ENCODE measurements around the gene TXNDC5. TPM values are rescaled to one million over a fixed set of nuclear protein-coding genes. Genes with fewer than 3 reads are reported as not detected.

Gene TXNDC5
- total and polyA plus RNA-seq, 9 of the 15 experiments (the other 6 are each of a cell fraction or from before 2014, with no cell fraction given), result 33.9 to 156 (median 137) TPM

DNA sequence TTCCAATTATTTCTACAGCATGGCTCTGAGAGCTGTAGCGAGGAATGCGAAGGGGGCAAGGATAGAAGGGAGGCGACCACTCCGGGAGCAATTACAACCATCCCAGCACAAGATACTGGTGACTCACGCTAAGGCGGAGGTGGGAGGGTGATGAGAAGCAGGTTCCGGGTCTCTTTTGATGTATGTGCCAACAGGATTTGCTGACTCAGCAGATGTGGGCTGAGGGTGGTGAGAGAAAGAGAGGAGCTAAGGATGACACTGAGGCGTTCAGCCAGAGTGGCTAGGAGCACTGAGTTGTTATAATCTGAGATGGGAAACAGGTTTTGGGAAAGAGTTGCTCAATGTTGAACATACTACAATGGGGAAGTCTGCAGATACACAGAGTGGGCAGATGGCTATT lies 9.3 kb upstream of the TXNDC5 start (continued):
- TF ChIP-seq NFYB (IDR thresholded peaks at IDR 0.05; ENCODE audit: extremely low read depth, insufficient read length) (no peak), THRAP3 (IDR thresholded peaks at IDR 0.05; ENCODE audit: borderline replicate concordance) (no peak), MCM7 (IDR thresholded peaks at IDR 0.05) (no peak), CBFA2T3 (IDR thresholded peaks at IDR 0.05) (peak; percentile 51), ZNF778 (CRISPR knock-in tag; IDR thresholded peaks at IDR 0.05) (no peak), PCBP1 (IDR thresholded peaks at IDR 0.05; ENCODE audit: low read depth, low read length, poor library complexity, severe bottlenecking) (no peak), TAF15 (IDR thresholded peaks at IDR 0.05; ENCODE audit: low read depth, low read length) (no peak), ZNF764 (CRISPR knock-in tag; IDR thresholded peaks at IDR 0.05; ENCODE audit: low read depth) (no peak), NFIC (IDR thresholded peaks at IDR 0.05) (peak; percentile 67), NCOA2 (IDR thresholded peaks at IDR 0.05; ENCODE audit: partially characterized antibody in 2 of 2) (no peak), C11orf30 (IDR thresholded peaks at IDR 0.05; ENCODE audit: low read depth) (peak; percentile 100), MAFK (IDR thresholded peaks at IDR 0.05; ENCODE audit: low read length) (peak; percentile 100), CEBPG (CRISPR knock-in tag; IDR thresholded peaks at IDR 0.05) (no peak), CEBPG (tag; conservative IDR thresholded peaks at IDR 0.05 in 1 of 2, IDR thresholded peaks at IDR 0.05 in 1 of 2) (peak in 1 of 2 experiments; percentile 55; a peak in 3 of 4 replicates), EP300 (IDR thresholded peaks at IDR 0.05; ENCODE audit: low read length) (peak; percentile 29; the same call in 1 of the 2 replicates), ASH1L (IDR thresholded peaks at IDR 0.05; ENCODE audit: borderline replicate concordance, low read depth, partially characterized antibody) (no peak), BMI1 (IDR thresholded peaks at IDR 0.05; ENCODE audit: low read length) (no peak)
- TF ChIP-seq, protein P1, sequence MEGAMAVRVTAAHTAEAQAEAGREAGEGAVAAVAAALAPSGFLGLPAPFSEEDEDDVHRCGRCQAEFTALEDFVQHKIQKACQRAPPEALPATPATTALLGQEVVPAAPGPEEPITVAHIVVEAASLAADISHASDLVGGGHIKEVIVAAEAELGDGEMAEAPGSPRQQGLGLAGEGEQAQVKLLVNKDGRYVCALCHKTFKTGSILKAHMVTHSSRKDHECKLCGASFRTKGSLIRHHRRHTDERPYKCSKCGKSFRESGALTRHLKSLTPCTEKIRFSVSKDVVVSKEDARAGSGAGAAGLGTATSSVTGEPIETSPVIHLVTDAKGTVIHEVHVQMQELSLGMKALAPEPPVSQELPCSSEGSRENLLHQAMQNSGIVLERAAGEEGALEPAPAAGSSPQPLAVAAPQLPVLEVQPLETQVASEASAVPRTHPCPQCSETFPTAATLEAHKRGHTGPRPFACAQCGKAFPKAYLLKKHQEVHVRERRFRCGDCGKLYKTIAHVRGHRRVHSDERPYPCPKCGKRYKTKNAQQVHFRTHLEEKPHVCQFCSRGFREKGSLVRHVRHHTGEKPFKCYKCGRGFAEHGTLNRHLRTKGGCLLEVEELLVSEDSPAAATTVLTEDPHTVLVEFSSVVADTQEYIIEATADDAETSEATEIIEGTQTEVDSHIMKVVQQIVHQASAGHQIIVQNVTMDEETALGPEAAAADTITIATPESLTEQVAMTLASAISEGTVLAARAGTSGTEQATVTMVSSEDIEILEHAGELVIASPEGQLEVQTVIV (CRISPR knock-in tag; IDR thresholded peaks at IDR 0.05; ENCODE audit: borderline replicate concordance), result no peak
- TF ChIP-seq, protein P2, sequence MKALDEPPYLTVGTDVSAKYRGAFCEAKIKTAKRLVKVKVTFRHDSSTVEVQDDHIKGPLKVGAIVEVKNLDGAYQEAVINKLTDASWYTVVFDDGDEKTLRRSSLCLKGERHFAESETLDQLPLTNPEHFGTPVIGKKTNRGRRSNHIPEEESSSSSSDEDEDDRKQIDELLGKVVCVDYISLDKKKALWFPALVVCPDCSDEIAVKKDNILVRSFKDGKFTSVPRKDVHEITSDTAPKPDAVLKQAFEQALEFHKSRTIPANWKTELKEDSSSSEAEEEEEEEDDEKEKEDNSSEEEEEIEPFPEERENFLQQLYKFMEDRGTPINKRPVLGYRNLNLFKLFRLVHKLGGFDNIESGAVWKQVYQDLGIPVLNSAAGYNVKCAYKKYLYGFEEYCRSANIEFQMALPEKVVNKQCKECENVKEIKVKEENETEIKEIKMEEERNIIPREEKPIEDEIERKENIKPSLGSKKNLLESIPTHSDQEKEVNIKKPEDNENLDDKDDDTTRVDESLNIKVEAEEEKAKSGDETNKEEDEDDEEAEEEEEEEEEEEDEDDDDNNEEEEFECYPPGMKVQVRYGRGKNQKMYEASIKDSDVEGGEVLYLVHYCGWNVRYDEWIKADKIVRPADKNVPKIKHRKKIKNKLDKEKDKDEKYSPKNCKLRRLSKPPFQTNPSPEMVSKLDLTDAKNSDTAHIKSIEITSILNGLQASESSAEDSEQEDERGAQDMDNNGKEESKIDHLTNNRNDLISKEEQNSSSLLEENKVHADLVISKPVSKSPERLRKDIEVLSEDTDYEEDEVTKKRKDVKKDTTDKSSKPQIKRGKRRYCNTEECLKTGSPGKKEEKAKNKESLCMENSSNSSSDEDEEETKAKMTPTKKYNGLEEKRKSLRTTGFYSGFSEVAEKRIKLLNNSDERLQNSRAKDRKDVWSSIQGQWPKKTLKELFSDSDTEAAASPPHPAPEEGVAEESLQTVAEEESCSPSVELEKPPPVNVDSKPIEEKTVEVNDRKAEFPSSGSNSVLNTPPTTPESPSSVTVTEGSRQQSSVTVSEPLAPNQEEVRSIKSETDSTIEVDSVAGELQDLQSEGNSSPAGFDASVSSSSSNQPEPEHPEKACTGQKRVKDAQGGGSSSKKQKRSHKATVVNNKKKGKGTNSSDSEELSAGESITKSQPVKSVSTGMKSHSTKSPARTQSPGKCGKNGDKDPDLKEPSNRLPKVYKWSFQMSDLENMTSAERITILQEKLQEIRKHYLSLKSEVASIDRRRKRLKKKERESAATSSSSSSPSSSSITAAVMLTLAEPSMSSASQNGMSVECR (CRISPR knock-in tag; IDR thresholded peaks at IDR 0.05), result no peak
- TF ChIP-seq, protein P3, sequence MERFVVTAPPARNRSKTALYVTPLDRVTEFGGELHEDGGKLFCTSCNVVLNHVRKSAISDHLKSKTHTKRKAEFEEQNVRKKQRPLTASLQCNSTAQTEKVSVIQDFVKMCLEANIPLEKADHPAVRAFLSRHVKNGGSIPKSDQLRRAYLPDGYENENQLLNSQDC (CRISPR knock-in tag; IDR thresholded peaks at IDR 0.05), result no peak
- TF ChIP-seq, protein P4, sequence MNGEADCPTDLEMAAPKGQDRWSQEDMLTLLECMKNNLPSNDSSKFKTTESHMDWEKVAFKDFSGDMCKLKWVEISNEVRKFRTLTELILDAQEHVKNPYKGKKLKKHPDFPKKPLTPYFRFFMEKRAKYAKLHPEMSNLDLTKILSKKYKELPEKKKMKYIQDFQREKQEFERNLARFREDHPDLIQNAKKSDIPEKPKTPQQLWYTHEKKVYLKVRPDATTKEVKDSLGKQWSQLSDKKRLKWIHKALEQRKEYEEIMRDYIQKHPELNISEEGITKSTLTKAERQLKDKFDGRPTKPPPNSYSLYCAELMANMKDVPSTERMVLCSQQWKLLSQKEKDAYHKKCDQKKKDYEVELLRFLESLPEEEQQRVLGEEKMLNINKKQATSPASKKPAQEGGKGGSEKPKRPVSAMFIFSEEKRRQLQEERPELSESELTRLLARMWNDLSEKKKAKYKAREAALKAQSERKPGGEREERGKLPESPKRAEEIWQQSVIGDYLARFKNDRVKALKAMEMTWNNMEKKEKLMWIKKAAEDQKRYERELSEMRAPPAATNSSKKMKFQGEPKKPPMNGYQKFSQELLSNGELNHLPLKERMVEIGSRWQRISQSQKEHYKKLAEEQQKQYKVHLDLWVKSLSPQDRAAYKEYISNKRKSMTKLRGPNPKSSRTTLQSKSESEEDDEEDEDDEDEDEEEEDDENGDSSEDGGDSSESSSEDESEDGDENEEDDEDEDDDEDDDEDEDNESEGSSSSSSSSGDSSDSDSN (IDR thresholded peaks at IDR 0.05; ENCODE audit: borderline replicate concordance in 1 of 2, low read depth in 2 of 2, low read length in 2 of 2), result no peak
